HG02981 (cell line): Measurements from ENCODE around the gene NOD1.

Experiments
- ATAC-seq: cut with Tn5 transposase; IDR thresholded peaks from one replicate; pipeline ENCODE4 v1.9.1; 2021; ENCODE audit warnings: mild to moderate bottlenecking, moderate library complexity; ENCODE audit not compliant: unreplicated experiment

The NOD1 gene

GRCh38 chr7:30470771-30471170 is 7.8 kb downstream of the NOD1 start:
- ATAC-seq, result no peak

DNA sequence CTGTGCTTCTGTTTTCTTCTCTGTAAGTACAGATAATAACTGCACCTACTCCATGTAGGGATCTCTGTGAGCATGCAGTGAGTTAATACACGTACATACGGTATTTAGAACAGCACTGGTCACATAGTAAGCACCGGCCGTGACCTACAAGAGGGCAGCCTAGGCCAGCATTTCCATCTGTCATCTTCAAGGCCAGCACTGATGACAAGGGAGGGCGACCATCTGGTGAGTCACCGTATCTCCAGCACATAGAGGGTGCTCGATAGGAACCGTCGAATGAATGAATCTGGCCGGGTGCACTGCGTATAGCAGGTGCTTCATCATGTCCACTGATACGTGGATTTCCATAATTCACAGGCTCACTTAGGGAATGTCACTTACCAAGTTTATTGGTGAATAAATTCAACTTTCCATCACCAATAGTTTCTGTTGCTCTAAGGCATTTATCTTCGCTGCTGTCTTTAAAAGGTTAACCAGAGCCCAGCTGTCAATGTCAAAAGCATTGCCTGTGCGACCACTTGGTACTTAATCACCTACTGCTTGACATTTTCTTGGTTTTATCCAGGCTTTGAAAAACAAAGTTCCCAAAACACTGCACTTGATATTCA is 8.3 kb downstream of the NOD1 start:
- no peak for ATAC-seq

- no peak for ATAC-seq
These were observed 9.3 kb downstream of the NOD1 start for GRCh38 chr7:30469303-30469702.

GRCh38 chr7:30468791-30469190 is 9.8 kb downstream of the NOD1 start:
- ATAC-seq, result no peak

DNA sequence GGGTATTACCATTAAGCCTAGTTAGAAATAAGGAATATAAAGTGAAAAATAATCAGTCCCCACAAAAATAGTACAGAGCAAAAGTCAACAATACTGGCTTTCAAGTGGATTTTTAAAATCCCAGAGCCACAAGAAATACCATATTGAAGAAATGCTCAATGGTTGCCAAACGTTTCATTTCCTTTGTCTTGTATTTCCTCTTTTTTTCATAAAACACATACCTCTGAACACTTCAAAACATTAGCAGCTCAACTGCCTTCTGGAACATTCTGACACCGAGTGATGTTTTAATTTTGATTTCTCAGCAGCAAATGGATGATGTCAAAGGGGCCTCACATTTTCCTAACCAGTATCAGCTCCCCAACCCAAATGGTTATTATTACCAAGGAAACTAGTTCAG is 10.5 kb downstream of the NOD1 start:
- no peak for ATAC-seq

GRCh38 chr7:30467271-30467670 is 11.3 kb downstream of the NOD1 start:
- ATAC-seq, result no peak

DNA sequence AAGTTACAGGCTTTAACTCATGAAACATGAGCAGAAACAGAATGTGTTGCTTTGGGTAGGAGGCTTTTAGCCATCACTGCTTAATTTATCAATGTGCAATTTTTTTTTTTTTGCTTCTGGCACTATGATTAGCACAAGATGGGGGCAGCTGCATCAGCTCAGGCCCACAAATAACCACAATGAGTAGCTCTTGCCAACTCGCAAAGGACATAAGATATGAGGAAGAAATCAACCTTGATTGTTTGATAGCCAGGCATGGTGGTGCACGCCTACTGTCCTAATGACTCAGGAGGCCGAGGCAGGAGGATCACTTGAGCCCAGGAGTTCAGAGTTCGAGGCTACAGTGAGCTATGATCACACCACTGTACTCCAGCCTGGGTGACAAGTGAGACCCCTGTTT is 12.3 kb downstream of the NOD1 start:
- no peak for ATAC-seq

- no peak for ATAC-seq
These were observed 12.8 kb downstream of the NOD1 start for GRCh38 chr7:30465811-30466180.

DNA sequence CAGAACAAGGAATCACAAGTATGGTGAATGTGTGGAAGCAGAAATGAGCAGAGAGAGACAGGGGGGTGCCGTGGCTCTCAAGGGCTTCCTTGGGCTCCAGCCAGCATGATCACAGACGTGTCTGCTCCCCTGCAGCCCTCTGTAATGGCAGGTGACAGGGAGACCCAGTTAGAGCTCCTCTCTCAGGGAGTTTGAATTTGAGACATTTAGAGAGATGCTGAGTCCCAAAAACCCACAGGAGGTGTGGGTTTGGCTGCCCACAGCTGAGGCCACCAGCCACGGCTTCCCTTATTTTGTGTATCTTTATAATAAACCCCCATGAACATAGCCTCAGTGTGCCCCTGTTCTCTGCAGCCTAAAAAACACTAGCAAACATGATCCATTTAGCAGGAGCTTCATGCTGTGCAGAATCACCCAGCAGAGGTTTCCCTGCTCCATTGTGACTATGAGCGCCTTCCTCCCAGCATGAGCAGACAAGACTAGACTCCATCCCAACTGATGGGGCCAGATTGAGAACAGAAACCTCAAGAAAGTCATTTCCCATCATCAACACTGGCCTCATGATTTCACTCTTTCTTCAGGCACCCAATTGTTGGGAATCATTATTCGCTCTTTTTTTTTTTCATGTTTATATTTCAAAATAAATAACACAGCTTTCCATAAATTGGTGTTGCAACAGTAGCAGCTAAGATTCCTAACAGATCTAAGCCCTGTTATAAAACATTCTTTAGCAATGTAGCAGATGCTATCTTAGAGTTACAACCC is 13.4 kb downstream of the NOD1 start:
- no peak for ATAC-seq

DNA sequence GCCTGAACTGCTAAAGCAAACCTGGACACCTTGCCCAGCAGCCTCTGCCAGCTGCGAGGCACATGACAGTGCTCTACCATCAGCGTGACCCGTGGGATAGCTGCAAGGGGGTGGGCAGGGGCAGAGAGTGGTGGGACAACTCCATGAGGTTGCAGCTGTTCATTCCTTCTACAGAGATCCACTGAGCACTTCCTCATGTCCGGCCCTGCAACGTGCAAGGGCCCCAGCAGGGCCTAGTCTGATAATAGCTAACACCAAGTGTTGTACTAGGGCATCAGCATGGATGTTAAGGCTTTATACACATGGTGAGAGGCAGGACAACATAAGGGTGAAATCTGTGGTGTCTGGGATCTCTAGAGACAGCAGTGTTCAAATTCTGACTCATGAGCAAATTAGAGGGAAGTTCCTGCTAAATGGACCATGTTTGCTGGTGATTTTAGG is 14.3 kb downstream of the NOD1 start:
- ATAC-seq, result peak; percentile 54

GRCh38 chr7:30463405-30464145 is 15.0 kb downstream of the NOD1 start:
- ATAC-seq, result peak; percentile 44

DNA sequence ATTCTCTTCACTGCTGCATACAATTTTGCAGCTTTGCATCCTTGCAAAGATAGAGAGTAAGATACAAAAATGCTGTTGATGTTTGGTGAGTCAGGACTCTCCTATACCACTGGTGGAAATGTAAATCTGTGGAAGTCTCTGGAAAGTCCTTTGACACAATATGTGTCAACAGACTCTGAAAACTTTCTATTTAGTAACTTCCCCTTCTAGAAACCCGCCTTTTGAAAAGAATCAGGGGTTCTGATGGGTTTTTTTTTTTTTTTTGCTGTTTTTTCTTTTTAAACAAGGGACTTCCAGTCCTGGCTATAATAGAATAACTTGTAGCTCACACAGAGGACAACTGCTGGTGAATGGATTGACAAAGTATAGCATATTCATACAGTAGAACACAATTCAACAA is 16.4 kb downstream of the NOD1 start:
- no peak for ATAC-seq

GRCh38 chr7:30460246-30460633 is 18.3 kb downstream of the NOD1 start:
- ATAC-seq, result no peak

- no peak for ATAC-seq
These were observed 18.9 kb downstream of the NOD1 start for GRCh38 chr7:30459591-30460245.

DNA sequence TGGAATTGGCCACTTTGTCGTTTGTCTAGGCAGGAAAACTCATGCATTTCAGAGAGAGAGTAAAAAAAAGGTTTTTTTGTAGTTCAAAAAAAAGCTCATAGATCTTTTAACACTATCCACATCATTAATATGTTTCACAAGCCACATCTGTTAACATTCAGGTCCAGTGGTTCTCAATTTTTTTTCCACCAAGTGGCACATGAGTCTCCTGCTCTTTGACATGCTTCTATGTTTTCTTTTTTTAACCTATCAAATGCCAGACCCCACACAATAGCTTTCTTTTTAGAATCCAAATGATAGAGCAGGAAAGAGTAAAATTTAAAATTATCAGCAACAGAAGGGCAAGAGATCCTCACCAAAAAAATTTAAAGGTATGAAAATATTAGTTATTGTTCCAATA is 20.3 kb downstream of the NOD1 start:
- ATAC-seq, result no peak

GRCh38 chr7:30453921-30454320 is 24.7 kb downstream of the NOD1 start:
- no peak for ATAC-seq

GRCh38 chr7:30453016-30453415 is 25.6 kb downstream of the NOD1 start:
- ATAC-seq, result no peak

DNA sequence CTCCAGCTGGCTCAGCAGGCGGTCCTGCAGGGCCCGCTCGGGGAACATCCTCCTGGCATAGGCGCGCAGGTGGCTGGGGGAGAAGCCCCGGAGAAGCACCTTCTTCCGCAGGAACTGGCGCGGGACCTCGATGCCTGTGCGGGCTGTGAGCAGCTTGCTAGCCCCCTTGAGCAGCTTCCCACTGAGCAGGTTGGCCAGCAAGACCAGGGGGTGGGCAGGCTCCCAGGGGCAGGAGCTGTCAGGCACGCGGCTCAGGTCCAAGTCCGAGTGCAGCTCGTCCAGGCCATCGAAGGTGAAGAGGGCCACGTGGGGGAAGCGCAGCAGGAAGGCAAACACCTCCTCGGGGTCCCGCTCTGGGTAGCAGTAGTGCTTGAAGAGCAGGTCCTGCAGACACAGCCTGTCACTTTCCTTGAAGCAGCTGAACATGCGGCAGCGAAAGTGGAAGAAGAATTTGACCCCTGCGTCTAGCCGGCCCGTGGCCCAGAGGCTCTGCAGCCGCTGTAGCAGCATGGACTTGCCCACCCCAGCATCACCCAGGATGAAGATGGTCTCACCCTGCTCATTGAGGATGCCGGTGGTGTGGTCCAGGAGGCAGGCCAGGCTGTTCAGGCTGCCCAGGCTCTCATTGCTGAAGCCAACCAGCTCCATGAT is 26.2 kb downstream of the NOD1 start:
- no peak for ATAC-seq

DNA sequence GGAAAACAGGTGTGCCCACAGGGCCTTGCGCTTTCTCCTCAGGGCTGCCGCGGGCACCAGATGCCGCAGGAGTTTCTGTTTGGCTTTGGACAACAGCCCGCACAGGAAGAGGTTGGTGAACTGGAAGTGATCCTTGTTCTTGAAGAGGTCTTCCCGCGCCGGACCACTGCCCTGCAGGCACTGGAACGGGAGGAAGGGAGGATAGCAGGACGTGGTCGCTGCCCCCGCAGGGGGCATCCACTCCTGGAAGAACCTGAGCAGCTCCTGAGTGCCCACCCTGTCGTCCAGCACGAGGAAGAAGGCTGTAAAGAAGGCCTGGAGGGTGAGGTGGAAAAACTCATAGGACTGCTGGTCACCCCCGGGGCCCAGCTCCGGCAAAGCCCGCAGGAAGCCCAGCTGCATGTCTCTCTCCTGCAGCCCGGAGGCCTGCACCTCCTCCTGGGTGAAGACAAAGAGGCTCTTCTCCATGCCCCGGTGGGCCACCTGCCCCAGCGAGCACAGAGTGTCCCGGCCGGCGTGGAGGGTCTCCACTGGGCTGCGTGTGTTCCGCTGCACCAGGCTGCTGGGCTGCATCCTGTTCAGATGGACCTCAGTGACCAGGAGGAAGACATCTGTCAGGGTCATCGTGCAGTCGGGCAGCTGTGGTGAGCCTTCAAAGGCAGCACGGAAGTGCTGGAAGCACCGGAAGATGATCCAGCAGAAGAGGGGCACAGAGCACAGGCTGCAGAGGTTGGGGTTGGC is 26.9 kb downstream of the NOD1 start:
- no peak for ATAC-seq

DNA sequence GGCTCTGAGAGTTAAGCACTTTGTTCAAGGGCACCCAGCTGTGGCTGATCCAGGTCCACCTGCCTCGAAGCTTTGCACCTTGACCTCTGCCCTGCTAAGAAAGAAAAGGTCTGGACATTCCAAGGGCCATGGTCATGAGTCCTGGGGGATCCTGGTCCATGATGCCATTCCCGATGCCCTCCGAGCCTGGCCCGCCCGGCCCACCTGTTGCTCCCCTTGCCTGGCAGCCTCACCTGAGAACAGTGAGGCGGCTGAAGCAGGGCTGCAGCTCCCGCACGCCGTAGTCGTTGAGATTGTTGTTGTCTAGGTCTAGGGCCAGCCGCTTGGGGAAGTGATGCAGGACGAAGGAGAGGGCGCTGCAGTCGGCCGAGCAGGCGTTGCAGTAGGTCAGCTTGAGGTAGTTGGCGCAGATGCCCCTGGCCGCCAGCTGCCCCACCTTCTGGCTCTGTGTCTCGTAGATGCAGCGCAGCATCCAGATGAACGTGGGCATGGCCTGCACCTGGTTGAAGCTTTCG is 27.5 kb downstream of the NOD1 start:
- no peak for ATAC-seq
